ENCODE measurements around the gene VGLL4.

DNA sequence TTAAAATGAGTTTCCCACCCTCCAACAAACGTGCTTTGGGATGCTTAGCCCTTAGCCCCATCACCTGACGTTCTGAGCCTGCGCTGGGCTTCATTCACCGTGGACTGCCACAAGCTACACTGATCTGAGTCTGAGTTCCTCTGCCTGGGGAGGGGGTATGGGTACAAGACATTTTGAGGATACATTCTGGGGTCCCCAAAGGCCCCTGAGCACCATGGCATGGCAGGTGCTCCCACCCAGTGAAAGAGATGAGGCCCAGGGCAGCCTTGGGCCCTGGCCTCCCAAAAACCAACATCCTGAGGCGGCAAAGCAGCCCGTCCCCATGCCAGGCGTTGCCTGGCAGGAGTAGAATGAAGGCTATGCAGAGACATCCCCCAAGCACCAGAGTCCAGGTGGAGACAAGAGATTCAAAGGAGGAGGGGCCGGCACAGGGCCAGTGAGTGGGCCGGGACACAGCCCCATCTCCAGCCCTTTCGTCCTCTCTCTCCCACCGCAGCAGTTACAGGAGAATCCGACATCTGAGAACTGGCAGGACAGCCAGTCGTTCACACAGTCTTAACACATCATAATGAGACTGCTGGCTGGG, 74.5 kb downstream of the VGLL4 start:
- no peak for TF ChIP-seq CTCF (IDR thresholded peaks at IDR 0.05)
- no peak for TF ChIP-seq POLR2A (IDR thresholded peaks at IDR 0.05)

Data from prostate gland (tissue), 2 donors.